ENCODE results near the gene FNBP1L. TPM values are rescaled to one million over a fixed set of nuclear protein-coding genes. Genes with fewer than 3 reads are reported as not detected.

FNBP1L gene
- total and polyA plus RNA-seq, 10 of the 15 experiments (the other 5 are each of a cell fraction or from before 2014, with no cell fraction given), result 0.02 to 0.12 (median 0.07) TPM; not detected in 4

- Histone ChIP-seq H3K4me3 (no peak overlapping the region), H2AFZ (ENCODE audit: control insufficient read depth, low read depth, low read length) (no peak overlapping the region), H3K27ac (ENCODE audit: control insufficient read depth, insufficient read depth) (no peak overlapping the region), H3K27me3 (replicated peaks in 1 of 2; ENCODE audit: control insufficient read depth in 2 of 2, insufficient read depth in 2 of 2, low read length in 1 of 2) (no peaks in the 10 kb centered on the region), H3K79me2 (ENCODE audit: control insufficient read depth, insufficient read depth, low read length) (no peaks in the 10 kb centered on the region), H3K9ac (ENCODE audit: control insufficient read depth, insufficient read depth, low read length) (no peak overlapping the region), H4K20me1 (ENCODE audit: control insufficient read depth, insufficient read depth) (no peaks in the 10 kb centered on the region), H3K36me3 (ENCODE audit: control insufficient read depth in 2 of 2, insufficient read depth in 2 of 2, low read length in 1 of 2) (no peaks in the 10 kb centered on the region; a peak in 1 of 4 replicates), H3K4me2 (ENCODE audit: control insufficient read depth, insufficient read depth) (no peak overlapping the region), H3K4me1 (ENCODE audit: control insufficient read depth, insufficient read depth, low read length) (no peaks in the 10 kb centered on the region), H3K9me3 (replicated peaks; ENCODE audit: control insufficient read depth, insufficient read depth, low read length) (no peaks in the 10 kb centered on the region)
- ChIA-PET CTCF (no interaction called here), POLR2A (interaction anchor here (1.2 kb wide), 1 partner anchor 14 kb away, joined by 3 read pairs; no protein-coding TSS in a partner anchor), SMC1A (ENCODE audit: uncharacterized antibody, unreplicated experiment) (no interaction called here), RAD21 (ENCODE audit: unreplicated experiment) (no interaction called here)
- in situ Hi-C loops (cut with MboI), result no loop called here
- TF ChIP-seq RELB (IDR thresholded peaks at IDR 0.05; ENCODE audit: low read depth) (no peak), FOS (IDR thresholded peaks at IDR 0.05; ENCODE audit: borderline replicate concordance, extremely low read depth, insufficient read length) (no peak), TCF7 (IDR thresholded peaks at IDR 0.05; ENCODE audit: borderline replicate concordance) (no peak), CREM (IDR thresholded peaks at IDR 0.05; ENCODE audit: low read depth) (no peak), HDAC2 (IDR thresholded peaks at IDR 0.05) (no peak), HDGF (IDR thresholded peaks at IDR 0.05) (no peak), RB1 (IDR thresholded peaks at IDR 0.05; ENCODE audit: borderline replicate concordance) (no peak), SMC3 (IDR thresholded peaks at IDR 0.05; ENCODE audit: borderline replicate concordance, low read length) (no peak), POLR2AphosphoS5 (IDR thresholded peaks at IDR 0.05; ENCODE audit: low read length) (no peak), IKZF1 (conservative IDR thresholded peaks at IDR 0.05) (no peak), EED (IDR thresholded peaks at IDR 0.05; ENCODE audit: low read depth) (no peak), RCOR1 (conservative IDR thresholded peaks at IDR 0.05; ENCODE audit: low read depth, low read length) (no peak), ASH2L (IDR thresholded peaks at IDR 0.05; ENCODE audit: borderline replicate concordance, low read depth) (no peak), MXI1 (IDR thresholded peaks at IDR 0.05; ENCODE audit: low read depth, low read length) (no peak), CHD4 (IDR thresholded peaks at IDR 0.05) (no peak), SRF (IDR thresholded peaks at IDR 0.05; ENCODE audit: low read depth in 2 of 2, low read length in 2 of 2) (no peak), JUND (IDR thresholded peaks at IDR 0.05; ENCODE audit: low read depth, low read length) (no peak)
- TF ChIP-seq, protein P1, sequence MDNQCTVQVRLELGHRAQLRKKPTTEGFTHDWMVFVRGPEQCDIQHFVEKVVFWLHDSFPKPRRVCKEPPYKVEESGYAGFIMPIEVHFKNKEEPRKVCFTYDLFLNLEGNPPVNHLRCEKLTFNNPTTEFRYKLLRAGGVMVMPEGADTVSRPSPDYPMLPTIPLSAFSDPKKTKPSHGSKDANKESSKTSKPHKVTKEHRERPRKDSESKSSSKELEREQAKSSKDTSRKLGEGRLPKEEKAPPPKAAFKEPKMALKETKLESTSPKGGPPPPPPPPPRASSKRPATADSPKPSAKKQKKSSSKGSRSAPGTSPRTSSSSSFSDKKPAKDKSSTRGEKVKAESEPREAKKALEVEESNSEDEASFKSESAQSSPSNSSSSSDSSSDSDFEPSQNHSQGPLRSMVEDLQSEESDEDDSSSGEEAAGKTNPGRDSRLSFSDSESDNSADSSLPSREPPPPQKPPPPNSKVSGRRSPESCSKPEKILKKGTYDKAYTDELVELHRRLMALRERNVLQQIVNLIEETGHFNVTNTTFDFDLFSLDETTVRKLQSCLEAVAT (IDR thresholded peaks at IDR 0.05), result no peak
- TF ChIP-seq, protein P2, sequence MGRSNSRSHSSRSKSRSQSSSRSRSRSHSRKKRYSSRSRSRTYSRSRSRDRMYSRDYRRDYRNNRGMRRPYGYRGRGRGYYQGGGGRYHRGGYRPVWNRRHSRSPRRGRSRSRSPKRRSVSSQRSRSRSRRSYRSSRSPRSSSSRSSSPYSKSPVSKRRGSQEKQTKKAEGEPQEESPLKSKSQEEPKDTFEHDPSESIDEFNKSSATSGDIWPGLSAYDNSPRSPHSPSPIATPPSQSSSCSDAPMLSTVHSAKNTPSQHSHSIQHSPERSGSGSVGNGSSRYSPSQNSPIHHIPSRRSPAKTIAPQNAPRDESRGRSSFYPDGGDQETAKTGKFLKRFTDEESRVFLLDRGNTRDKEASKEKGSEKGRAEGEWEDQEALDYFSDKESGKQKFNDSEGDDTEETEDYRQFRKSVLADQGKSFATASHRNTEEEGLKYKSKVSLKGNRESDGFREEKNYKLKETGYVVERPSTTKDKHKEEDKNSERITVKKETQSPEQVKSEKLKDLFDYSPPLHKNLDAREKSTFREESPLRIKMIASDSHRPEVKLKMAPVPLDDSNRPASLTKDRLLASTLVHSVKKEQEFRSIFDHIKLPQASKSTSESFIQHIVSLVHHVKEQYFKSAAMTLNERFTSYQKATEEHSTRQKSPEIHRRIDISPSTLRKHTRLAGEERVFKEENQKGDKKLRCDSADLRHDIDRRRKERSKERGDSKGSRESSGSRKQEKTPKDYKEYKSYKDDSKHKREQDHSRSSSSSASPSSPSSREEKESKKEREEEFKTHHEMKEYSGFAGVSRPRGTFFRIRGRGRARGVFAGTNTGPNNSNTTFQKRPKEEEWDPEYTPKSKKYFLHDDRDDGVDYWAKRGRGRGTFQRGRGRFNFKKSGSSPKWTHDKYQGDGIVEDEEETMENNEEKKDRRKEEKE (IDR thresholded peaks at IDR 0.05), result no peak
- WGBS (ENCODE audit: insufficient coverage, insufficient replicate concordance, low lambda C conversion rate, missing lambda C conversion rate), result 83% methylated on average over 6 of the region's 6 CpGs
- BruUV-seq (replicated peaks), result no TSS peak
- ATAC-seq (no peak), DNase-seq (ENCODE audit: low read depth, low spot score) (no peak), FAIRE-seq (no peak)
- intact Hi-C loops (cut with micrococcal nuclease; ENCODE audit: unreplicated experiment), result no loop called here
Measured at GRCh38 chr1:93578433-93578830, 130.5 kb downstream of the FNBP1L start.

All from GM12878 (cell line).